A673 (cell line): ENCODE data around the gene ARHGEF19.

Source experiments
- CTCF ChIP-seq: fragments of 300-800, 200-600 bp; sonication (generic); conservative IDR thresholded peaks from 2 replicates; pipeline ENCODE4 v1.5.1; 2017; ENCODE audit warnings: low read depth, mild to moderate bottlenecking, antibody characterized with exemption, low read length, moderate library complexity, mixed read lengths
- EZH2 ChIP-seq: fragments of 200-600 bp; sonication (generic); IDR thresholded peaks from 2 replicates; pipeline ENCODE4 v1.6.1; 2017; ENCODE audit warnings: borderline replicate concordance, low read depth, mild to moderate bottlenecking, mixed read lengths, antibody characterized with exemption, low read length; ENCODE audit not compliant: poor library complexity, severe bottlenecking

DNA sequence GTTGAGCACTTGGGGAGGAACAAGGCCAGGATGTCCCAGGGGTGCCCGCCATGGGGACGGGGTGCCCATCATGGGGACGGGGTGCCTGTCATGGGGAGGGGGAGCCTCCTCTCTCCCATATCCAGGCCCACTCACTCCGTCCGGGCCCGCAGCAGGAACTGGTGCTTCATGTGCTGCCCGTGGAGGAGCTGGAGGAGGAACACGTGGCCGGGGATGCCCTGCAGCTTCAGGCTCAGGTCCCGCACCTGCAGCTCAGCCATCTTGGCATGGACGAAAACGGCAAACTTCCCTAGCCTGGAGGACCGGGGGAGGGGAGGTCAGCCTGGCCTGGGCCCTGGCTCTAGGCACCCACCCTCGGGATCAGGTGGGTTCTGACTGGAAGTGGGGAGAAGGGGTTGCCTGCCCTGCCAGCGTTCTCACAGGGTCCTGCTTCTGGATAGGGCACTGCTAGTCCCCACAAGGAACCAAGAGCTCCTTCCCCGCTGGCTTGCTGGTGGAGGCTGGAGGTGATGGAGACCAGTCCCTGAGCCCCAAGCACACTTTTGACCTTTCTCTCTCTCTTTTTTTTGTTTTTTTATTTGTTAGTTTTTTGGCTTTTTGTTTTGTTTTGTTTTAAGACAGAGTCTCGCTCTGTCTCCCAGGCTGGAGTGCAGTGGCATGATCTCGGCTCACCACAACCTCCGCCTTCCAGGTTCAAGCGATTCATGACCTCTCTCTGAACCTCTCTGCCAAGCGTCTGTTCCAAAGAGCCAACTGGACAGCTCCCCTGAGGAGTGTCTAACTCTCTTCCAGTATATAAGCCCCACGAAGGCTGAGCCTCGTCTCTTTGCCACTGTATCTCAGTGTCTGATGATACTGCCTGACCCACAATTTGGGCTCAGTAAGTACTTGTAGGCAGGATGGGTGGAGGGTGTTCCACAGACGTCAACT lies 9.9 kb downstream of the ARHGEF19 start:
- TF ChIP-seq EZH2 (no peak), CTCF (no peak)
